SK-N-SH treated with all-trans-retinoic acid at 6 μM for 48 hours (cell line): Measurements from ENCODE around the gene FOSB.
"Not testable (repeated sequence)": the region's sequence is repeated elsewhere in the genome, so short reads cannot be mapped to it uniquely, and the experiment has no call there.

Source experiments
- ATAC-seq: fragments of 200-7000 bp; cut with Tn5 transposase; 3 replicates; pipeline ENCODE4 v1.9.1; 2020; ENCODE audit warnings: mild to moderate bottlenecking, moderate library complexity
- ARNTL ChIP-seq: fragments of 450-650 bp; formaldehyde crosslinking; IDR thresholded peaks from 2 replicates; pipeline ENCODE4 v1.5.0; 2020; ENCODE audit warnings: low read depth, mild to moderate bottlenecking, moderate library complexity, borderline replicate concordance
- BACH2 ChIP-seq: fragments of 250-450 bp; sonication (Bioruptor Pico); IDR thresholded peaks from 2 replicates; pipeline ENCODE4 v1.9.0; 2021; ENCODE audit warnings: mild to moderate bottlenecking, borderline replicate concordance
- CREB5 ChIP-seq: fragments of 250-450 bp; sonication (Bioruptor Pico); IDR thresholded peaks from 2 replicates; pipeline ENCODE4 v1.5.1; 2020; ENCODE audit warnings: low read depth, mild to moderate bottlenecking, moderate library complexity
- CSDC2 ChIP-seq: fragments of 250-450 bp; sonication (Bioruptor Pico); IDR thresholded peaks from 2 replicates; pipeline ENCODE4 v1.5.0; 2020; ENCODE audit warnings: mild to moderate bottlenecking, moderate library complexity
- CSRNP3 ChIP-seq: fragments of 250-450 bp; sonication (Bioruptor Pico); IDR thresholded peaks from 2 replicates; pipeline ENCODE4 v1.5.1; 2021; ENCODE audit warnings: mild to moderate bottlenecking, moderate library complexity
- ESRRG ChIP-seq: fragments of 250-450 bp; sonication (Bioruptor Pico); IDR thresholded peaks from 2 replicates; pipeline ENCODE4 v1.6.1; 2021; ENCODE audit warnings: mild to moderate bottlenecking
- GLIS3 ChIP-seq: fragments of 250-450 bp; sonication (Bioruptor Pico); IDR thresholded peaks from 2 replicates; pipeline ENCODE4 v1.5.0; 2020; ENCODE audit warnings: mild to moderate bottlenecking, moderate library complexity
- ISL1 ChIP-seq: fragments of 250-450 bp; sonication (Bioruptor Pico); IDR thresholded peaks from 2 replicates; pipeline ENCODE4 v2.1.2; 2022; ENCODE audit warnings: mild to moderate bottlenecking, moderate library complexity
- OSR1 ChIP-seq: fragments of 250-450 bp; sonication (Bioruptor Pico); IDR thresholded peaks from 2 replicates; pipeline ENCODE4 v1.8.0; 2022; ENCODE audit warnings: moderate library complexity, mild to moderate bottlenecking, inconsistent platforms
- PATZ1 ChIP-seq: fragments of 250-450 bp; sonication (Bioruptor Pico); IDR thresholded peaks from 2 replicates; pipeline ENCODE4 v1.8.0; 2020; ENCODE audit warnings: mild to moderate bottlenecking, moderate library complexity, borderline replicate concordance
- POU6F1 ChIP-seq: fragments of 250-450 bp; sonication (Bioruptor Pico); IDR thresholded peaks from 2 replicates; pipeline ENCODE4 v1.8.0; 2021; ENCODE audit warnings: low read depth, mild to moderate bottlenecking, moderate library complexity, borderline replicate concordance
- PPARA ChIP-seq: fragments of 250-450 bp; sonication (Bioruptor Pico); IDR thresholded peaks from 2 replicates; pipeline ENCODE4 v1.5.0; 2020; ENCODE audit warnings: mild to moderate bottlenecking, borderline replicate concordance
- RARB ChIP-seq: fragments of 250-450 bp; sonication (Bioruptor Pico); IDR thresholded peaks from 2 replicates; pipeline ENCODE4 v1.8.0; 2021; ENCODE audit warnings: mild to moderate bottlenecking, moderate library complexity
- SNAI2 ChIP-seq: fragments of 250-450 bp; sonication (Bioruptor Pico); IDR thresholded peaks from 2 replicates; pipeline ENCODE4 v1.5.0; 2020; ENCODE audit warnings: mild to moderate bottlenecking, moderate library complexity
- TCF4 ChIP-seq: fragments of 250-450 bp; sonication (Bioruptor Pico); IDR thresholded peaks from 2 replicates; pipeline ENCODE4 v1.8.0; 2021; ENCODE audit warnings: mild to moderate bottlenecking, moderate library complexity, borderline replicate concordance
- TOX ChIP-seq: fragments of 250-450 bp; sonication (Bioruptor Pico); IDR thresholded peaks from 2 replicates; pipeline ENCODE4 v1.8.0; 2021; ENCODE audit warnings: mild to moderate bottlenecking, moderate library complexity, borderline replicate concordance
- TSHZ2 ChIP-seq: fragments of 250-450 bp; sonication (Bioruptor Pico); IDR thresholded peaks from 2 replicates; pipeline ENCODE4 v1.5.0; 2020; ENCODE audit warnings: mild to moderate bottlenecking, moderate library complexity
- ZC3H10 ChIP-seq: fragments of 250-450 bp; sonication (Bioruptor Pico); IDR thresholded peaks from 2 replicates; pipeline ENCODE4 v1.5.1; 2021; ENCODE audit warnings: mild to moderate bottlenecking, moderate library complexity
- ZFP3 ChIP-seq: fragments of 250-450 bp; sonication (Bioruptor Pico); IDR thresholded peaks from 2 replicates; pipeline ENCODE4 v1.5.0; 2020; ENCODE audit warnings: mild to moderate bottlenecking, moderate library complexity
- ZFP30 ChIP-seq: fragments of 450-650 bp; formaldehyde crosslinking; IDR thresholded peaks from 2 replicates; pipeline ENCODE4 v1.5.0; 2022; ENCODE audit warnings: mild to moderate bottlenecking, moderate library complexity
- ZNF565 ChIP-seq: fragments of 450-650 bp; formaldehyde crosslinking; conservative IDR thresholded peaks from 2 replicates; pipeline ENCODE4 v1.5.0; 2020; ENCODE audit warnings: low read depth, mild to moderate bottlenecking, moderate library complexity
- ZNF70 ChIP-seq: fragments of 450-650 bp; formaldehyde crosslinking; IDR thresholded peaks from 2 replicates; pipeline ENCODE4 v1.5.0; 2020; ENCODE audit warnings: mild to moderate bottlenecking, moderate library complexity
- ZNF8 ChIP-seq: fragments of 450-650 bp; formaldehyde crosslinking; IDR thresholded peaks from 2 replicates; pipeline ENCODE4 v1.5.0; 2020; ENCODE audit warnings: mild to moderate bottlenecking, moderate library complexity

The FOSB gene

GRCh38 chr19:45508417-45508860, 40.6 kb downstream of the FOSB start (continued):
- TF ChIP-seq TSHZ2 (CRISPR knock-in tag), result no peak

- TF ChIP-seq ZC3H10 (CRISPR knock-in tag) (no peak), GLIS3 (CRISPR knock-in tag) (no peak), TCF4 (CRISPR knock-in tag) (no peak), ZNF565 (CRISPR knock-in tag) (no peak), BACH2 (CRISPR knock-in tag) (no peak), ARNTL (CRISPR knock-in tag) (no peak), SNAI2 (CRISPR knock-in tag) (no peak), CSDC2 (CRISPR knock-in tag) (no peak), OSR1 (CRISPR knock-in tag) (no peak), ZFP3 (CRISPR knock-in tag) (no peak), RARB (CRISPR knock-in tag) (no peak), ZNF8 (CRISPR knock-in tag) (no peak)
- peak; percentile 36 for ATAC-seq
These were observed 41.3 kb downstream of the FOSB start for GRCh38 chr19:45508861-45509691.

- ATAC-seq, result no peak
- TF ChIP-seq ZNF8 (CRISPR knock-in tag) (no peak), CSRNP3 (CRISPR knock-in tag) (no peak), ZNF70 (CRISPR knock-in tag) (no peak), ISL1 (CRISPR knock-in tag) (no peak), BACH2 (CRISPR knock-in tag) (no peak), ESRRG (no peak), ARNTL (CRISPR knock-in tag) (no peak), TOX (no peak), ZC3H10 (CRISPR knock-in tag) (no peak), TCF4 (CRISPR knock-in tag) (no peak), PATZ1 (CRISPR knock-in tag) (no peak), POU6F1 (no peak), ZFP30 (CRISPR knock-in tag) (no peak), ZFP3 (CRISPR knock-in tag) (no peak), PPARA (no peak), OSR1 (CRISPR knock-in tag) (no peak), CSDC2 (CRISPR knock-in tag) (no peak), CREB5 (no peak), RARB (CRISPR knock-in tag) (no peak)
These were observed 41.9 kb downstream of the FOSB start for GRCh38 chr19:45509692-45510015.

- not testable (repeated sequence) for ATAC-seq
These were observed 42.6 kb downstream of the FOSB start for GRCh38 chr19:45510352-45510751.
